ENCODE measurements around the gene RAD51B. TPM values are rescaled to one million over a fixed set of nuclear protein-coding genes. Genes with fewer than 3 reads are reported as not detected.

Gene RAD51B
- total and polyA plus RNA-seq, 2 of the 13 experiments (the other 11 are each of a cell fraction or from before 2014, with no cell fraction given), result 7.0 to 9.5 TPM

- CTCF ChIA-PET (ENCODE audit: low intra/inter-chr PET ratio, low total read pairs), result no interaction called here
- in situ Hi-C loops (cut with HindIII; ENCODE audit: extremely low pct_ligation_motif_present, low pct_unique_long_range_greater_than_20kb) (no loop called here), intact Hi-C loops (cut with micrococcal nuclease; ENCODE audit: unreplicated experiment) (no loop called here)
- Histone ChIP-seq H3K36me3 (replicated peaks in 1 of 2; ENCODE audit: control insufficient read depth in 1 of 2, insufficient read depth in 2 of 2, low read length in 2 of 2) (no peaks in the 10 kb centered on the region), H3K9me3 (ENCODE audit: low read length) (no peaks in the 10 kb centered on the region), H2AFZ (ENCODE audit: low read length) (no peak overlapping the region), H4K20me1 (ENCODE audit: insufficient read depth, low read length) (no peaks in the 10 kb centered on the region), H3K4me2 (ENCODE audit: low read depth, low read length) (no peak overlapping the region), H3K27me3 (ENCODE audit: control insufficient read depth in 1 of 2, insufficient read depth in 2 of 2, low read length in 2 of 2) (no peaks in the 10 kb centered on the region), H3K9ac (ENCODE audit: insufficient read depth, low read depth, low read length) (no peak overlapping the region), H3K79me2 (ENCODE audit: insufficient read depth, low read length) (no peaks in the 10 kb centered on the region), H3K4me3 (replicated peaks in 1 of 3; ENCODE audit: insufficient read depth in 1 of 3, low read depth in 2 of 3, low read length in 3 of 3) (no peak overlapping the region), H3K4me1 (ENCODE audit: insufficient read depth, low read length) (peaks cover 48% of the 10 kb centered on the region), H3K27ac (ENCODE audit: extremely low read length, insufficient read depth, low read length) (no peak overlapping the region)
- TF ChIP-seq NONO (IDR thresholded peaks at IDR 0.05), result no peak
- TF ChIP-seq NONO (CRISPR knock-in tag; conservative IDR thresholded peaks at IDR 0.05), result no peak
- TF ChIP-seq DPF2 (CRISPR knock-in tag; IDR thresholded peaks at IDR 0.05; ENCODE audit: borderline replicate concordance, low read depth), result no peak
- TF ChIP-seq SNAPC2 (CRISPR knock-in tag; IDR thresholded peaks at IDR 0.05), result no peak
- no peak for TF ChIP-seq ATF6 (CRISPR knock-in tag; conservative IDR thresholded peaks at IDR 0.05)
- TF ChIP-seq NFKB2 (CRISPR knock-in tag; IDR thresholded peaks at IDR 0.05; ENCODE audit: borderline replicate concordance), result no peak
- no peak for TF ChIP-seq CBFB (CRISPR knock-in tag; IDR thresholded peaks at IDR 0.05)
- no peak for TF ChIP-seq RARA (CRISPR knock-in tag; IDR thresholded peaks at IDR 0.05)
- TF ChIP-seq NFIB (CRISPR knock-in tag; IDR thresholded peaks at IDR 0.05; ENCODE audit: borderline replicate concordance), result no peak
- no peak for TF ChIP-seq ZNF333 (CRISPR knock-in tag; IDR thresholded peaks at IDR 0.05; ENCODE audit: borderline replicate concordance)
- no peak for TF ChIP-seq CREM (IDR thresholded peaks at IDR 0.05)
- no peak for TF ChIP-seq CREM (CRISPR knock-in tag; IDR thresholded peaks at IDR 0.05)
- no peak for TF ChIP-seq FOXK2 (IDR thresholded peaks at IDR 0.05)
- no peak for TF ChIP-seq ZNF572 (CRISPR knock-in tag; IDR thresholded peaks at IDR 0.05)
- no peak for TF ChIP-seq CBX1 (IDR thresholded peaks at IDR 0.05; ENCODE audit: low read depth)
- TF ChIP-seq ZNF24 (IDR thresholded peaks at IDR 0.05), result no peak
- TF ChIP-seq ZNF547 (CRISPR knock-in tag; IDR thresholded peaks at IDR 0.05), result no peak
- no peak for TF ChIP-seq FOXC1 (CRISPR knock-in tag; IDR thresholded peaks at IDR 0.05; ENCODE audit: borderline replicate concordance)
- no peak for TF ChIP-seq GPN1 (CRISPR knock-in tag; IDR thresholded peaks at IDR 0.05; ENCODE audit: borderline replicate concordance)
- no peak for TF ChIP-seq ZNF337 (CRISPR knock-in tag; IDR thresholded peaks at IDR 0.05; ENCODE audit: borderline replicate concordance, low read depth)
- DNase-seq (ENCODE audit: low spot score) (no peak), ATAC-seq (peak; percentile 34; the same call in 1 of the 3 replicates), FAIRE-seq (no peak)
- POLR2A ChIA-PET, result no interaction called here
- no TSS peak for BruUV-seq (replicated peaks)
- 96% methylated on average over 2 of the region's 5 CpGs for WGBS (ENCODE audit: low lambda C conversion rate)
These were observed 927.8 kb downstream of the RAD51B start for GRCh38 chr14:68747393-68747792.

All from HepG2 (cell line).